Uterus (tissue), 2 donors: ENCODE data around the gene USP25.

Experiments
- POLR2A ChIP-seq, 2 donors: fragments of 450-650 bp; IDR thresholded peaks; one replicate each; pipeline ENCODE4 v1.6.1; 2016; ENCODE audit warnings: antibody characterized with exemption in 2 of 2, mild to moderate bottlenecking in 1 of 2, moderate library complexity in 1 of 2
- TF ChIP-seq, protein P1 (sequence below), 4 experiments: fragments of 200-600 bp in 2 of 4; fragments of 450-650 bp in 2 of 4; sonication (generic) in 2 of 4; IDR thresholded peaks; one replicate each; pipeline ENCODE4 v1.5.1; 2016 to 2019; ENCODE audit warnings: antibody characterized with exemption in 4 of 4, mild to moderate bottlenecking in 2 of 4, moderate library complexity in 1 of 4

GRCh38 chr21:15826147-15826780 lies 96.5 kb downstream of the USP25 start:
- no peak for TF ChIP-seq POLR2A (IDR thresholded peaks at IDR 0.05)
- TF ChIP-seq, protein P1, sequence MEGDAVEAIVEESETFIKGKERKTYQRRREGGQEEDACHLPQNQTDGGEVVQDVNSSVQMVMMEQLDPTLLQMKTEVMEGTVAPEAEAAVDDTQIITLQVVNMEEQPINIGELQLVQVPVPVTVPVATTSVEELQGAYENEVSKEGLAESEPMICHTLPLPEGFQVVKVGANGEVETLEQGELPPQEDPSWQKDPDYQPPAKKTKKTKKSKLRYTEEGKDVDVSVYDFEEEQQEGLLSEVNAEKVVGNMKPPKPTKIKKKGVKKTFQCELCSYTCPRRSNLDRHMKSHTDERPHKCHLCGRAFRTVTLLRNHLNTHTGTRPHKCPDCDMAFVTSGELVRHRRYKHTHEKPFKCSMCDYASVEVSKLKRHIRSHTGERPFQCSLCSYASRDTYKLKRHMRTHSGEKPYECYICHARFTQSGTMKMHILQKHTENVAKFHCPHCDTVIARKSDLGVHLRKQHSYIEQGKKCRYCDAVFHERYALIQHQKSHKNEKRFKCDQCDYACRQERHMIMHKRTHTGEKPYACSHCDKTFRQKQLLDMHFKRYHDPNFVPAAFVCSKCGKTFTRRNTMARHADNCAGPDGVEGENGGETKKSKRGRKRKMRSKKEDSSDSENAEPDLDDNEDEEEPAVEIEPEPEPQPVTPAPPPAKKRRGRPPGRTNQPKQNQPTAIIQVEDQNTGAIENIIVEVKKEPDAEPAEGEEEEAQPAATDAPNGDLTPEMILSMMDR (IDR thresholded peaks at IDR 0.05), result peak; percentile 41 to 48 (median 44)
